Measurements from ENCODE around the gene RBM23.
A peak's percentile ranks its signal among the peaks of the same experiment; 100 is the strongest.

RBM23 gene

DNA sequence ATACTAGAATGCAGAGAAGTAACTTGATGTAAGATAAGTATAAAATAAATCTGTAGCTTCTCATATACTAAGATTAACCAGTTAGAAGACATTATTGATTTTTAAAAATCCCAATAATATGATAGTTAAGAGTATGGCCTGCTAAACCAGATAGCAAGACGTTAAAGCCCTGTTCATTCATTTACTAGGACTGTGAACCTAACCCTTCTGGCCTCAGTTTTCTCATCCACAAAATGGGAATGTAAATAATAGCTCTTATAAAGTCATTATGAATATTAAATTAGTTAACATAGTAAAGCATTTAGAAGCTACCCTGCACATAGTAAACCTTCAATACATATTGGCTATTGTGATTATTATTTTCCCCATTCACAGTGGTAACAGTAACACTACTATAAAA is 16.2 kb upstream of the RBM23 start:
- peaks cover 2 to 7% (median 4%) of the 10 kb centered on the region in 5 donors for H3K4me1 ChIP-seq (ENCODE audit: control insufficient read depth in 5 of 5, insufficient read depth in 5 of 5, low read length in 5 of 5)
- no peaks in the 10 kb centered on the region for H3K27me3 ChIP-seq (ENCODE audit: control insufficient read depth in 5 of 5, insufficient read depth in 4 of 5, low read length in 5 of 5)
- no peaks in the 10 kb centered on the region for H3K36me3 ChIP-seq (ENCODE audit: control insufficient read depth in 5 of 5, insufficient read depth in 5 of 5, low read length in 5 of 5)
- no peaks in the 10 kb centered on the region for H3K9me3 ChIP-seq (ENCODE audit: control insufficient read depth in 5 of 5, low read length in 5 of 5)
- H3K9ac ChIP-seq (ENCODE audit: low read length in 5 of 5), result no peak overlapping the region
- H3K27ac ChIP-seq (ENCODE audit: low read depth, low read length), result no peak overlapping the region
- no peak overlapping the region for H3K4me3 ChIP-seq (ENCODE audit: low read depth in 1 of 5, low read length in 5 of 5)

DNA sequence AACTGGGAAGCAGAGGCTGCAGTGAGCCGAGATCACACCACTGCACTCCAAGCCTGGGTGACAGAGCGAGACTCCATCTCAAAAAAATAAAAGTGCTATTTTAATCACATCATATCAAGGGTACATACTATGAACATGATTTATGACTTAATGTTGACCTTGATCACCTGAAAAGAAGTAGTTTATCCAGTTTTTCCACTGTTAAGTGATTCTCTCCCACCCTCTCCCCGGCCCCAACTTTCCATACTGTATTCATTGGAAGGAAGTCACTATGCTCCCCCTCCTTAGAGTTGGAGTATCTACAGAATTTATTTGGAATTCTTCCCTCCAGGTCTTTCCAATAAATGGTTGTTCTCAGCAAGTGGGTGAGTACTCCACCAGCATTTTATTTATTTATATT is 13.2 kb upstream of the RBM23 start:
- Histone ChIP-seq H3K27me3 (ENCODE audit: control insufficient read depth in 5 of 5, insufficient read depth in 4 of 5, low read length in 5 of 5) (peaks cover 0 to 3% (median 0%) of the 10 kb centered on the region in 5 donors), H3K4me1 (ENCODE audit: control insufficient read depth in 5 of 5, insufficient read depth in 5 of 5, low read length in 5 of 5) (peaks cover 10 to 29% (median 18%) of the 10 kb centered on the region in 5 donors), H3K4me3 (ENCODE audit: low read depth in 1 of 5, low read length in 5 of 5) (no peak overlapping the region), H3K27ac (ENCODE audit: low read depth, low read length) (no peak overlapping the region), H3K9me3 (ENCODE audit: control insufficient read depth in 5 of 5, low read length in 5 of 5) (no peaks in the 10 kb centered on the region), H3K9ac (ENCODE audit: low read length in 5 of 5) (no peak overlapping the region), H3K36me3 (ENCODE audit: control insufficient read depth in 5 of 5, insufficient read depth in 5 of 5, low read length in 5 of 5) (peaks cover 0 to 3% (median 2%) of the 10 kb centered on the region in 5 donors)

DNA sequence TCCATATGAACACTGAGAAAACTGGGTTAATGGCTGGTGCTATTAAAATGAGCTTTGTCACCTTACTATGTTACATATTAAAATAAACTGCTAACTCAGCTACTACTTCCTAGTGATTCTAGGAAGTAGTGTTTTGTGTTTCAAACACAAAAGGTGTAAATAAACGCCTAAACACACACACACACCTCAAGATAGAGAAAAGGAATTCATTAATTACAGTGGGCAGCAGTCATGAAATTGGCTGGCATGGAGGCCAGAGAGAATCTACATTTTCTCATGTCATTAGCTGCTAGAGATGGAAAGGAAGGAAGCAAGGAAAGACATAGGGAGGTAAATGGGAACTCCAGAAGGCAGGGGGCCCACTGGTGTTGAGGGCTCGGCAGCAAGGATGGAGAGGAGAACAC is 11.0 kb upstream of the RBM23 start:
- Histone ChIP-seq H3K9me3 (ENCODE audit: control insufficient read depth in 5 of 5, low read length in 5 of 5) (no peaks in the 10 kb centered on the region), H3K36me3 (ENCODE audit: control insufficient read depth in 5 of 5, insufficient read depth in 5 of 5, low read length in 5 of 5) (peaks cover 0 to 15% (median 8%) of the 10 kb centered on the region in 5 donors), H3K4me1 (ENCODE audit: control insufficient read depth in 5 of 5, insufficient read depth in 5 of 5, low read length in 5 of 5) (peaks cover 10 to 29% (median 18%) of the 10 kb centered on the region in 5 donors), H3K9ac (ENCODE audit: low read length in 5 of 5) (peak overlapping the region; percentile 43 to 79 (median 68)), H3K27me3 (ENCODE audit: control insufficient read depth in 5 of 5, insufficient read depth in 4 of 5, low read length in 5 of 5) (peaks cover 0 to 3% (median 0%) of the 10 kb centered on the region in 5 donors), H3K4me3 (ENCODE audit: low read depth in 1 of 5, low read length in 5 of 5) (peak overlapping the region; percentile 91 to 99 (median 96)), H3K27ac (ENCODE audit: low read depth, low read length) (peak overlapping the region; percentile 96)

DNA sequence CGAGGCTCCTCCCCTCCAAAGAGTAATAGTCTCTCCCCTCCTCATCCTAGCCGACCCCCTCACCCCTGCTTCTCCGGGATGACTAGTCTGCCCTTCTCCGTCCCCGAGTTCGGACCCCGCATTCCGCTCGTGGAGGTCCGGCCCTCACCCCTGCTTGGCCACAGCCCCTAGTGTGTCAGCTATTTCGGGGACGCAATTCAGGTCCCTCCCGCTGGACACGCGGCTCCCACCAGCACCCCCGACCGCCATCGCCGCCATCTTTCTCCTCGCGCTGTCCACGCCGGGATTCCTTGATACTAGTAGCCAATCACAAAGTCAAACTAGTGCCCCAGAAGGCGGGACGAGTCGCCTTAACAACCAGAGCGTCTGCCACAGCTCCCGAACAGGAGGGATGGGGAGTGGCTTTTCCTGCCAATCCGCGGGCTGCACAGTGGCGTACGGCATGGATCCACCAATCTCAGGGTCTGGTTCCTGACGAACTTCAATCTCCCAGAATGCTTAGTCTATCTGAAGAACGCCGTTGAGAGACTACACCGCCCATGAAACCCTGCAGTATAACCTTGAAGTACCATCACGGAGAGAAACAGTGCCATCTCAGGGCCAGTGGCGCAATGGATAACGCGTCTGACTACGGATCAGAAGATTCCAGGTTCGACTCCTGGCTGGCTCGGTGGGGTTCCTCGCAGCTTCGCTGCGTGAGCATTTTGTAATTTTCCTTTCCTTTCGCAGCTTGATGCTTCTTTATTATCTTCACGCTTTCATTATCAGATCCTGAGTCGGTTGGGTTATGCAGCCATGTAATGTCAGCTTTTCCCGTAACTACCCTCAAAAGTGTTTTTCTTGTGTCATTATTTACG is 10.4 kb upstream of the RBM23 start, which contains the start of gene PRMT5:
Gene PRMT5, minus strand, starts transcription at position 273 of the 857 bp plus-strand sequence. Its CDS starts 15 bp downstream, at position 258.
- H3K27ac ChIP-seq (ENCODE audit: low read depth, low read length), result peak within 1 kb of the TSS; percentile 96
- H3K27me3 ChIP-seq (ENCODE audit: control insufficient read depth in 5 of 5, insufficient read depth in 4 of 5, low read length in 5 of 5), result peaks cover 0 to 3% (median 0%) of the 10 kb centered on the region in 5 donors
- peaks cover 0 to 21% (median 13%) of the 10 kb centered on the region in 5 donors for H3K36me3 ChIP-seq (ENCODE audit: control insufficient read depth in 5 of 5, insufficient read depth in 5 of 5, low read length in 5 of 5)
- peaks cover 10 to 29% (median 18%) of the 10 kb centered on the region in 5 donors for H3K4me1 ChIP-seq (ENCODE audit: control insufficient read depth in 5 of 5, insufficient read depth in 5 of 5, low read length in 5 of 5)
- H3K9ac ChIP-seq (ENCODE audit: low read length in 5 of 5), result peak within 1 kb of the TSS; percentile 79 to 93 (median 84)
- H3K9me3 ChIP-seq (ENCODE audit: control insufficient read depth in 5 of 5, low read length in 5 of 5), result no peaks in the 10 kb centered on the region
- peak within 1 kb of the TSS; percentile 91 to 99 (median 96) for H3K4me3 ChIP-seq (ENCODE audit: low read depth in 1 of 5, low read length in 5 of 5)

DNA sequence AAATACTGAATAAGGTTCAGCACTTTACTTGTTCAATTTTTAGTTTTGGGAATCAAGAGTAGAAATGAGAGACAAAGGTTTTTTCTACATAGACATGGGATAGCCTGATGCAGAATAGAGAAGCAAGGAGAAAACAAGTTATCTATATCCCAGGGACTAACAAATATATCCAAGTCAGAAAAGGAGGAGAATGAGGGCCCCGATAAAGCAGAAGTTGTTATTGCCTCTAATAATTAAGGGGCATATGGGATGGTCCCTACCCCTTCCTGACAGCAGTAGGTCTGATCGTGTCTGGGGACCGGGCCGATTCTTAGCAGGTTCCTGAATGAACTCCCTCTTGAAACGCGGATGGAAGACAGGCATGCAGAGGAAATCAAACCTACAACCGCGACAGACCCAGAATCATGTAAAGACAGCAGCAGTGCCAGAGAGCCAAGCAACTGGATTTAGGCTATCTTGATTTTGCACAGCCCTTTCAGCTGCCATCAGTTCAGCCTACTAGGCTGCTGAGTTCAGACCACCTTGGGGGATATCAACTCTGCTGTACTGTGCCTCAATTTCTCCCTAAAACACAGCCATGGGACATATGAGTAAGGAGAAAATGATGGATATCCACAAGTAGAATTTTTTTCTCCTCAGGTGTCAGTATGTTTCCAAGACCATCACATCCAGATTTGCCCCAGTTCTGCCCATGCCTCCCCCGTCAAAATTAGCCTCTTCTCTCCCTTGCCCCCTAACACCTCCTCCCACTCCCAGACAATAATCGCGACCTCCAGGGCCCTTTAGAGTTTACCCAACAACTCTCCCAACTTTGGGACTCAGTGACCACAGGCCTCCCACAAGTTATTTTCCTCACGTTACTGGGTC is 9.5 kb upstream of the RBM23 start:
- Histone ChIP-seq H3K27me3 (ENCODE audit: control insufficient read depth in 5 of 5, insufficient read depth in 4 of 5, low read length in 5 of 5) (peaks cover 0 to 3% (median 0%) of the 10 kb centered on the region in 5 donors), H3K4me3 (ENCODE audit: low read depth in 1 of 5, low read length in 5 of 5) (peak overlapping the region; percentile 91 to 99 (median 96)), H3K27ac (ENCODE audit: low read depth, low read length) (peak overlapping the region; percentile 96), H3K4me1 (ENCODE audit: control insufficient read depth in 5 of 5, insufficient read depth in 5 of 5, low read length in 5 of 5) (peaks cover 10 to 29% (median 18%) of the 10 kb centered on the region in 5 donors), H3K9ac (ENCODE audit: low read length in 5 of 5) (peak overlapping the region; percentile 52 to 93 (median 84)), H3K9me3 (ENCODE audit: control insufficient read depth in 5 of 5, low read length in 5 of 5) (no peaks in the 10 kb centered on the region), H3K36me3 (ENCODE audit: control insufficient read depth in 5 of 5, insufficient read depth in 5 of 5, low read length in 5 of 5) (peaks cover 0 to 30% (median 21%) of the 10 kb centered on the region in 5 donors)

DNA sequence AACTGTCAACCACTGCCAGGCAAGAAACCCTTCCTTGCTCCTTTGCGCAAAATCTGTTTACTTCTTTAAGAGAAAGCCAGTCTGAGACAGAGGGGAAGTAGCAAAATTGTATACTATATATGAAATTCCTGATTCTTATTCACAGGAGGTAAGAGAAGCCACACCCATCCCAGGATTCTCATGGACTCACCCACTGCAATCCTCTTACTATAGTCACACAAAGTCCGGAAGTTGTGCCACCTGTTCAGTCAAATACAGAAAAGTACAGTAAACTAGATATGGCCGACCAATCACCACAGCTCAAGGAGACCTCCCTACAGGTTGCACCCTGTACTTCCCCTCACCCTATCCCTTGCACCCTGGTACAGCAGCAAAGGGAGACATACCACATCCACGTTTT is 7.4 kb upstream of the RBM23 start:
- Histone ChIP-seq H3K27ac (ENCODE audit: low read depth, low read length) (no peak overlapping the region), H3K36me3 (ENCODE audit: control insufficient read depth in 5 of 5, insufficient read depth in 5 of 5, low read length in 5 of 5) (peaks cover 13 to 48% (median 37%) of the 10 kb centered on the region in 5 donors)

DNA sequence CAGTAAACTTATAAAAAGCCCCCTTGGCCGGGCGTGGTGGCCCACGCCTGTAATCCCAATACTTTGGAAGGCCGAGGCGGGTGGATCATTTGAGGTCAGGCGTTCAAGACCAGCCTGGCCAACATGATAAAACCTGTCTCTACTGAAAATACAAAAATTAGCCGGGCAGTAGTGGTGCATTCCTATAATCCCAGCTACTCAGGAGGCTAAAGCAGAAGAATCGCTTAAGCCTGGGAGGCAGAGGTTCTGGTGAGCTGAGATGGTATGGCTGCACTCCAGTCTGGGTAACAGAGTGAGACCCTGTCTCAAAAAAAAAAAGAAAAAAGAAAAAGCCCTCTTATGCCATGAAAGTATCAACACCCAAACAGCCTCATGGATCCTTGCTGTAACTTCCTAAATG is 6.6 kb upstream of the RBM23 start:
- H3K36me3 ChIP-seq (ENCODE audit: control insufficient read depth in 5 of 5, insufficient read depth in 5 of 5, low read length in 5 of 5), result peaks cover 17 to 56% (median 44%) of the 10 kb centered on the region in 5 donors
- no peak overlapping the region for H3K4me3 ChIP-seq (ENCODE audit: low read depth in 1 of 5, low read length in 5 of 5)
- H3K9ac ChIP-seq (ENCODE audit: low read length in 5 of 5), result no peak overlapping the region
- peaks cover 0 to 3% (median 0%) of the 10 kb centered on the region in 5 donors for H3K27me3 ChIP-seq (ENCODE audit: control insufficient read depth in 5 of 5, insufficient read depth in 4 of 5, low read length in 5 of 5)
- H3K9me3 ChIP-seq (ENCODE audit: control insufficient read depth in 5 of 5, low read length in 5 of 5), result no peaks in the 10 kb centered on the region
- peaks cover 10 to 30% (median 18%) of the 10 kb centered on the region in 5 donors for H3K4me1 ChIP-seq (ENCODE audit: control insufficient read depth in 5 of 5, insufficient read depth in 5 of 5, low read length in 5 of 5)
- H3K27ac ChIP-seq (ENCODE audit: low read depth, low read length), result no peak overlapping the region

More for the DNA sequence above, 7.4 kb upstream of the RBM23 start:
- H3K27me3 ChIP-seq (ENCODE audit: control insufficient read depth in 5 of 5, insufficient read depth in 4 of 5, low read length in 5 of 5), result peaks cover 0 to 3% (median 0%) of the 10 kb centered on the region in 5 donors
- no peak overlapping the region for H3K4me3 ChIP-seq (ENCODE audit: low read depth in 1 of 5, low read length in 5 of 5)
- peaks cover 10 to 34% (median 18%) of the 10 kb centered on the region in 5 donors for H3K4me1 ChIP-seq (ENCODE audit: control insufficient read depth in 5 of 5, insufficient read depth in 5 of 5, low read length in 5 of 5)
- no peaks in the 10 kb centered on the region for H3K9me3 ChIP-seq (ENCODE audit: control insufficient read depth in 5 of 5, low read length in 5 of 5)
- H3K9ac ChIP-seq (ENCODE audit: low read length in 5 of 5), result no peak overlapping the region

DNA sequence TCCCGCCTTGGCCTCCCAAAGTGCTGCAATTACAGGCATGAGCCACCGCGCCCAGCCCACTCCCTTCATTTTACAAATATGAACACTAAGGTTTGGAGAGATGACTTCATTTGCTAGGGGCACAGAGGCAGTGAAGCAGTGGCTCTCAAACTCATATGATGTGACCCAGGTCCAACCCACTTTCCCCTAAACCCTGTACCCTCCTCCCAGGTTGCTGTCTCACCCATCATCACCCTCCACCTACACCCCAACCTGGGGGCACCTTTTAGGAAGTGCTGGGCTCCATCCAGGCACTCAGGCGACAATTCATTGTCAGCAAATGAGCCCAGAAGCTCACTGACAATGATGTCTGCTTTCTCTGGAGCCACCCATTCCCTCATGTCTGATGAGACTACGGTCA is 4.8 kb upstream of the RBM23 start:
- no peak overlapping the region for H3K27ac ChIP-seq (ENCODE audit: low read depth, low read length)
- no peak overlapping the region for H3K9ac ChIP-seq (ENCODE audit: low read length in 5 of 5)
- H3K4me3 ChIP-seq (ENCODE audit: low read depth in 1 of 5, low read length in 5 of 5), result no peak overlapping the region
- H3K36me3 ChIP-seq (ENCODE audit: control insufficient read depth in 5 of 5, insufficient read depth in 5 of 5, low read length in 5 of 5), result peaks cover 17 to 59% (median 46%) of the 10 kb centered on the region in 5 donors
- H3K4me1 ChIP-seq (ENCODE audit: control insufficient read depth in 5 of 5, insufficient read depth in 5 of 5, low read length in 5 of 5), result peaks cover 10 to 23% (median 15%) of the 10 kb centered on the region in 5 donors
- H3K27me3 ChIP-seq (ENCODE audit: control insufficient read depth in 5 of 5, insufficient read depth in 4 of 5, low read length in 5 of 5), result peaks cover 0 to 3% (median 0%) of the 10 kb centered on the region in 5 donors
- no peaks in the 10 kb centered on the region for H3K9me3 ChIP-seq (ENCODE audit: control insufficient read depth in 5 of 5, low read length in 5 of 5)

DNA sequence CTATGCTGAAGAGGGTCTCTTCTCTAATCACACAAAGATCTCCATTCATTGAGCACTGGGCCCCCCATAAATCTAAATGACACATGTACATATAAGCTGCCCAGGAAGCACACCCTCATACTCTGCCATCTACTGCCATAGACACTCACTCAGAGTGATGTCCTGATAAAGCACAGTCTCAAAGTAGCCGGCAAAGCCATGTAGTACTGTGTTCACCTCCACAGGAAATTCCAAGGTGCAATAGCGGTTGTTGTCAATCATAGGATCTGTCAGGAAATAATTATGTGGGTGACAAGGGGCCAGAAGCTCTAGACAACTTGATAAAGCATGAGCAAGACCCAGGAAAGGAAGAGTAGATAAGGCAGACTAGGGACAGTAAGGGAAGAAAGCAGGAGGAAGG is 3.3 kb upstream of the RBM23 start:
- H3K9me3 ChIP-seq (ENCODE audit: control insufficient read depth in 5 of 5, low read length in 5 of 5), result no peaks in the 10 kb centered on the region
- no peak overlapping the region for H3K4me3 ChIP-seq (ENCODE audit: low read depth in 1 of 5, low read length in 5 of 5)
- H3K27me3 ChIP-seq (ENCODE audit: control insufficient read depth in 5 of 5, insufficient read depth in 4 of 5, low read length in 5 of 5), result peaks cover 0 to 3% (median 0%) of the 10 kb centered on the region in 5 donors
- peaks cover 6 to 22% (median 16%) of the 10 kb centered on the region in 5 donors for H3K4me1 ChIP-seq (ENCODE audit: control insufficient read depth in 5 of 5, insufficient read depth in 5 of 5, low read length in 5 of 5)
- peaks cover 17 to 58% (median 44%) of the 10 kb centered on the region in 5 donors for H3K36me3 ChIP-seq (ENCODE audit: control insufficient read depth in 5 of 5, insufficient read depth in 5 of 5, low read length in 5 of 5)
- no peak overlapping the region for H3K27ac ChIP-seq (ENCODE audit: low read depth, low read length)
- no peak overlapping the region for H3K9ac ChIP-seq (ENCODE audit: low read length in 5 of 5)

Data from subcutaneous abdominal adipose tissue (tissue), 5 donors.